Prostate gland (tissue), 2 donors: Measurements from ENCODE around the gene HLX.

Experiments used
- CTCF ChIP-seq, 4 experiments: fragments of 200-600 bp in 2 of 4; fragments of 450-650 bp in 2 of 4; sonication (generic) in 2 of 4; IDR thresholded peaks; 1 replicate in 3 of 4; 2 replicates in 1 of 4; pipeline ENCODE4 v1.5.1; 2016 to 2019; ENCODE audit warnings: antibody characterized with exemption in 4 of 4, mild to moderate bottlenecking in 2 of 4, moderate library complexity in 2 of 4
- POLR2A ChIP-seq: fragments of 450-650 bp; IDR thresholded peaks from one replicate; pipeline ENCODE4 v1.6.1; 2016; ENCODE audit warnings: antibody characterized with exemption, mild to moderate bottlenecking
- POLR2AphosphoS5 ChIP-seq: sonication (generic); formaldehyde crosslinking; IDR thresholded peaks from one replicate; pipeline ENCODE4 v1.6.1; 2017; ENCODE audit warnings: antibody characterized with exemption

DNA sequence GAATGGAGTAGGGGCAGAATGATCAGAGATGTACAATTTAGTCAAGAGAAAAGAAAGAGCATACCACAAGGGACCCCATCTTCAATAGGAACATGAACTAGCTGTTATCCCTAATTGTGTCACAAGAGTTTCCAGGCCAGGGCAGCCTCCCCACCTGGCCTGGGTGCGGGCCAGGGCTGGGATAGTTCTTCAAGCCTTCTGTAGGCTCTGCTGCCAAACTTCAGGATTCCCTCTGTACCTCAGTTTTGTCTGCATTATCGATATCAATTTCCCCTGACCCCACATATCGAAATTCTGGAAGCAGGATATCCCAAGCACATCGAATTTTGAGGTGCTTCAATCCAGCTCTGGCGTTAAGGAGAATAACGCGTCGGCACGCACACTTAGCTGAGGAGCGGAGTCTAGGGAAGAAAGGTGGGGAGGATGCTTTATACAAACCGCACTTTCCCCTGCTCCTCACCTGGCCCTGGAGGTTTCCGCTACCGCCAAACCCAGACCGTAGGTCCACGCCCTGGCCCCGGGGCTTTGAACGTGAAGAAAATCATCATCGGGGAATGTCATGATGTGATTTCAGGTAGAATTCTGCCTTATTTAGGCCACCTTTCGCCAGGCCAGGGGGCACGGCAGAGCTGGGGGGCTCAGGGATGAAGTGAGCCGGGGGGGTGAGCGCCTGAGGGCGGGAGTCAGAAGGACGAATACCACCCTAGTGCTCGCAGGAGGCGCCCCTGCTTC, 7.4 kb downstream of the HLX start:
- TF ChIP-seq CTCF (IDR thresholded peaks at IDR 0.05), result no peak
- TF ChIP-seq POLR2A, result no peak
- TF ChIP-seq POLR2AphosphoS5, result no peak
